RCC 7860 (cell line): Measurements from ENCODE around the gene DUOX2.
A peak's percentile ranks its signal among the peaks of the same experiment; 100 is the strongest.
"Not testable (repeated sequence)": the region's sequence is repeated elsewhere in the genome, so short reads cannot be mapped to it uniquely, and the experiment has no call there.

Experiments
- DNase-seq: peaks from one replicate; pipeline ENCODE4 v3.0.0-alpha.2; 2015; ENCODE audit warnings: low spot score
- FAIRE-seq: peaks from 2 replicates; lab custom pipeline; 2012; peaks lifted over from hg19 to GRCh38; lab: Jason Lieb, UNC

DUOX2 gene

GRCh38 chr15:45102226-45102625 is 11.7 kb downstream of the DUOX2 start:
- FAIRE-seq (no peak), DNase-seq (no peak)

- FAIRE-seq (no peak), DNase-seq (no peak)
These were observed 12.2 kb downstream of the DUOX2 start for GRCh38 chr15:45101749-45102148.

- FAIRE-seq (no peak), DNase-seq (no peak)
These were observed 12.9 kb downstream of the DUOX2 start for GRCh38 chr15:45100884-45101625.

GRCh38 chr15:45099549-45100165 is 14.3 kb downstream of the DUOX2 start:
- DNase-seq (no peak), FAIRE-seq (no peak)

GRCh38 chr15:45097466-45097865 is 16.5 kb downstream of the DUOX2 start:
- no peak for FAIRE-seq

GRCh38 chr15:45095661-45096060 is 18.3 kb downstream of the DUOX2 start:
- FAIRE-seq (no peak), DNase-seq (no peak)

More at GRCh38 chr15:45097466-45097865, 16.5 kb downstream of the DUOX2 start:
- no peak for DNase-seq

- DNase-seq (no peak), FAIRE-seq (no peak)
These were observed 19.6 kb downstream of the DUOX2 start for GRCh38 chr15:45094358-45094730.

GRCh38 chr15:45093622-45094357 is 20.2 kb downstream of the DUOX2 start:
- no peak for FAIRE-seq
- DNase-seq: no peak

GRCh38 chr15:45093013-45093412 is 21.0 kb downstream of the DUOX2 start:
- FAIRE-seq (no peak), DNase-seq (no peak)

- FAIRE-seq (no peak), DNase-seq (no peak)
These were observed 22.4 kb downstream of the DUOX2 start for GRCh38 chr15:45091576-45091975.

GRCh38 chr15:45091161-45091560 is 22.8 kb downstream of the DUOX2 start:
- no peak for FAIRE-seq
- peak; percentile 25 for DNase-seq

- FAIRE-seq (no peak), DNase-seq (no peak)
These were observed 24.1 kb downstream of the DUOX2 start for GRCh38 chr15:45089712-45090373.

- FAIRE-seq (peak; percentile 42), DNase-seq (peak; percentile 49)
These were observed 24.9 kb downstream of the DUOX2 start for GRCh38 chr15:45088801-45089711.

- no peak for DNase-seq
- FAIRE-seq: no peak
These were observed 26.5 kb downstream of the DUOX2 start for GRCh38 chr15:45087513-45087912.

GRCh38 chr15:45084163-45084562 is 29.8 kb downstream of the DUOX2 start:
- DNase-seq (no peak), FAIRE-seq (no peak)

- FAIRE-seq (no peak), DNase-seq (no peak)
These were observed 30.7 kb downstream of the DUOX2 start for GRCh38 chr15:45083223-45083622.

GRCh38 chr15:45082412-45082811 is 31.6 kb downstream of the DUOX2 start:
- not testable (repeated sequence) for FAIRE-seq, DNase-seq

GRCh38 chr15:45080593-45080992 is 33.4 kb downstream of the DUOX2 start:
- DNase-seq, FAIRE-seq: not testable (repeated sequence)

- not testable (repeated sequence) for FAIRE-seq, DNase-seq
These were observed 34.2 kb downstream of the DUOX2 start for GRCh38 chr15:45079628-45080246.

GRCh38 chr15:45079201-45079600 is 34.8 kb downstream of the DUOX2 start:
- FAIRE-seq, DNase-seq: not testable (repeated sequence)
